HG03575 (cell line): ENCODE data around the gene PACS2.

Source experiments
- ATAC-seq: cut with Tn5 transposase; IDR thresholded peaks from one replicate; pipeline ENCODE4 v1.9.1; 2021; ENCODE audit not compliant: unreplicated experiment, insufficient number of reproducible peaks, low FRiP score; ENCODE audit errors: extremely low read depth

The PACS2 gene

GRCh38 chr14:105411985-105412770 lies 97.6 kb downstream of the PACS2 start:
- ATAC-seq = no peak

- no peak for ATAC-seq
Observed at GRCh38 chr14:105412771-105413543, 98.4 kb downstream of the PACS2 start.

- no peak for ATAC-seq
Observed at GRCh38 chr14:105413544-105413886, 99.0 kb downstream of the PACS2 start.

GRCh38 chr14:105414456-105415371 lies 100.2 kb downstream of the PACS2 start:
- no peak for ATAC-seq

GRCh38 chr14:105415481-105416428 lies 101.2 kb downstream of the PACS2 start:
- ATAC-seq = no peak

GRCh38 chr14:105416671-105417070 lies 102.1 kb downstream of the PACS2 start:
- no peak for ATAC-seq

GRCh38 chr14:105417690-105418121 lies 103.2 kb downstream of the PACS2 start:
- ATAC-seq = no peak

GRCh38 chr14:105418269-105419194 lies 104.0 kb downstream of the PACS2 start:
- ATAC-seq = no peak

GRCh38 chr14:105419195-105420091 lies 104.9 kb downstream of the PACS2 start, which contains the start of gene MTA1:
Gene MTA1 (plus strand): TSS chr14:105419827. CDS start chr14:105420036, 209 bp downstream.
- ATAC-seq = no peak

GRCh38 chr14:105420101-105420973 lies 105.8 kb downstream of the PACS2 start:
- ATAC-seq = no peak

GRCh38 chr14:105420974-105421674 lies 106.6 kb downstream of the PACS2 start:
- ATAC-seq = no peak

GRCh38 chr14:105421723-105422615 lies 107.4 kb downstream of the PACS2 start:
- ATAC-seq = no peak

GRCh38 chr14:105422695-105423487 lies 108.3 kb downstream of the PACS2 start:
- no peak for ATAC-seq
